Activated CD8-positive, alpha-beta T cell treated with anti-CD3 and anti-CD28 coated beads for 36 hours (primary cell): Measurements from ENCODE around the gene SRRM3. TPM values are rescaled to one million over a fixed set of nuclear protein-coding genes. Genes with fewer than 3 reads are reported as not detected.
"Not testable (repeated sequence)": the region's sequence is repeated elsewhere in the genome, so short reads cannot be mapped to it uniquely, and the experiment has no call there.

Source experiments
- ATAC-seq: fragments of 200-7000 bp; cut with Tn5 transposase; one replicate; pipeline ENCODE4 v1.10.0; 2021; ENCODE audit warnings: mild to moderate bottlenecking, moderate library complexity
- CTCF ChIA-PET: fragments of 350-600 bp; sonication (Branson Sonifier 250); formaldehyde crosslinking; loops from one replicate; lab custom pipeline; 2021; ENCODE audit warnings: antibody characterized with exemption; lab: Charles Lee
- POLR2A ChIA-PET: fragments of 350-600 bp; sonication (Branson Sonifier 250); formaldehyde crosslinking; loops from one replicate; lab custom pipeline; 2021; ENCODE audit warnings: antibody characterized with exemption; lab: Charles Lee
- DNase-seq: peaks from one replicate; pipeline ENCODE4 v3.0.0-alpha.2; 2020
- H3K27ac Mint-ChIP-seq: one replicate; pipeline ENCODE4 v1.8.0; 2021; ENCODE audit warnings: mild to moderate bottlenecking, mixed read lengths
- H3K27me3 Mint-ChIP-seq: one replicate; pipeline ENCODE4 v1.8.0; 2021; ENCODE audit warnings: mixed read lengths
- H3K36me3 Mint-ChIP-seq: one replicate; pipeline ENCODE4 v1.8.0; 2021; ENCODE audit warnings: low read depth, mixed read lengths
- H3K4me1 Mint-ChIP-seq: one replicate; pipeline ENCODE4 v1.8.0; 2021; ENCODE audit warnings: low read depth, mixed read lengths
- H3K4me3 Mint-ChIP-seq: one replicate; pipeline ENCODE4 v1.8.0; 2021; ENCODE audit warnings: mild to moderate bottlenecking, moderate library complexity, mixed read lengths
- H3K9me3 Mint-ChIP-seq: one replicate; pipeline ENCODE4 v1.8.0; 2021; ENCODE audit warnings: mixed read lengths
- intact Hi-C: fragments of 100-400 bp; cut with micrococcal nuclease; formaldehyde crosslinking; loops from one replicate; pipeline ENCODE4 v1.10.0; 2022
- total RNA-seq, 2 experiments: library from RNA; stranded (reverse); gene quantifications; one replicate each; pipeline ENCODE4 v1.2.3, GENCODE V29; 2021
- TF ChIP-seq, protein P1 (sequence below): fragments of 200-600 bp; IDR thresholded peaks from one replicate; pipeline ENCODE4 v1.8.0; 2022; ENCODE audit warnings: antibody characterized with exemption, mild to moderate bottlenecking

SRRM3 gene
- total RNA-seq, 2 experiments from 2014 or later = not detected

DNA sequence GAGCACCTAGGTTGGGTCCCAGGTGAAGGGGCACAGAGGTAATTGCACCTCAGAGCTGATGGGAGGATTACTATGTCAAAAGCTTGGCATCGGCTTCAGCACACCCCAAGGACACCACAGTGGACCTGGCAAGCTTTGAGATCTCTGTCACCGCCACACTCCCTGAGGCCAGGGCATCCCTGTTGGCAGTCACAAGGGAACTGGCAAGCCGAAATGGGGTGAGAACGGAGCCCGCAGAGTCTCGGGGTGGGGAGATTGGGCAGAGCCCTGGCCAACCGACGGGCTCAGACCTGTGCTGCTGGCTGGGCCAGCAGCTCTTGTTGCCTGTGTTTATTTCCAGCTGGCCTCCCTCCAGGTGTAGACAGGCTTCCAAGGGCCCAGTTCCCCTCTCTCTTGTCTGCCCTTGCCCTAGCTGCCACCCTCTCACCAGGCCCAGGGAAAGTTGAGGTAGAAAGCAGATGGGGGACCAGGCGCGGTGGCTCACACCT, 103.2 kb downstream of the SRRM3 start:
- Mint-ChIP-seq H3K36me3 (peaks cover 14% of the 10 kb centered on the region), H3K4me3 (peak overlapping the region; percentile 92), H3K4me1 (peaks cover 15% of the 10 kb centered on the region), H3K9me3 (no peaks in the 10 kb centered on the region), H3K27me3 (peaks cover 4% of the 10 kb centered on the region), H3K27ac (no peak overlapping the region)
- TF ChIP-seq, protein P1, sequence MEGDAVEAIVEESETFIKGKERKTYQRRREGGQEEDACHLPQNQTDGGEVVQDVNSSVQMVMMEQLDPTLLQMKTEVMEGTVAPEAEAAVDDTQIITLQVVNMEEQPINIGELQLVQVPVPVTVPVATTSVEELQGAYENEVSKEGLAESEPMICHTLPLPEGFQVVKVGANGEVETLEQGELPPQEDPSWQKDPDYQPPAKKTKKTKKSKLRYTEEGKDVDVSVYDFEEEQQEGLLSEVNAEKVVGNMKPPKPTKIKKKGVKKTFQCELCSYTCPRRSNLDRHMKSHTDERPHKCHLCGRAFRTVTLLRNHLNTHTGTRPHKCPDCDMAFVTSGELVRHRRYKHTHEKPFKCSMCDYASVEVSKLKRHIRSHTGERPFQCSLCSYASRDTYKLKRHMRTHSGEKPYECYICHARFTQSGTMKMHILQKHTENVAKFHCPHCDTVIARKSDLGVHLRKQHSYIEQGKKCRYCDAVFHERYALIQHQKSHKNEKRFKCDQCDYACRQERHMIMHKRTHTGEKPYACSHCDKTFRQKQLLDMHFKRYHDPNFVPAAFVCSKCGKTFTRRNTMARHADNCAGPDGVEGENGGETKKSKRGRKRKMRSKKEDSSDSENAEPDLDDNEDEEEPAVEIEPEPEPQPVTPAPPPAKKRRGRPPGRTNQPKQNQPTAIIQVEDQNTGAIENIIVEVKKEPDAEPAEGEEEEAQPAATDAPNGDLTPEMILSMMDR = no peak
- POLR2A ChIA-PET = interaction anchor here (0.5 to 1.5 kb wide), 3 partner anchors 9 to 20 kb away, joined by 3 read pairs; no protein-coding TSS in a partner anchor
- DNase-seq (no peak), ATAC-seq (no peak)
- CTCF ChIA-PET = interaction anchor here (0.8 to 8.3 kb wide), 4 partner anchors 9 to 128 kb away, joined by 3 to 55 read pairs (median 14); no protein-coding TSS in a partner anchor
- intact Hi-C loops = no loop called here

DNA sequence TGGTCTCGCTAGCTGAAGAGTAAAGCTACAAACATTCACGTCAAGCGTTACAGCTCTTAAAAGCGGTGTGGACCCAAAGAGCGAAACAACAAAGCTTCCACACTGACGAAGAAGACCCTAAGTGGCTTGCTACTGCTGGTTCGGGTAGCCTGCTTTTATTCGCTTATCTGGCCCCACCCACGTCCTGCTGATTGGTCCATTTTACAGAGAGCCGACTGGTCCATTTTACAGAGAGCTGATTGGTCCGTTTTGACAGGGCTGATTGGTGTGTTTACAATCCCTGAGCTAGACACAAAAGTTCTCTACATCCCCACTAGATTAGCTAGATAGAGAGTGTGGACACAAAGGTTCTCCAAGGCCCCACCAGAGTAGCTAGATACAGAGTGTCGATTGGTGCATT, 107.2 kb downstream of the SRRM3 start:
- H3K27ac Mint-ChIP-seq, H3K9me3 Mint-ChIP-seq, H3K4me3 Mint-ChIP-seq, H3K27me3 Mint-ChIP-seq, ATAC-seq, intact Hi-C loops, POLR2A ChIA-PET, H3K4me1 Mint-ChIP-seq: not testable (repeated sequence)
- CTCF ChIA-PET = interaction anchor here (1.6 kb wide), 1 partner anchor 17 kb away, joined by 13 read pairs; no protein-coding TSS in a partner anchor
- H3K36me3 Mint-ChIP-seq = peaks cover 11% of the 10 kb centered on the region
- peak; percentile 35 for DNase-seq

DNA sequence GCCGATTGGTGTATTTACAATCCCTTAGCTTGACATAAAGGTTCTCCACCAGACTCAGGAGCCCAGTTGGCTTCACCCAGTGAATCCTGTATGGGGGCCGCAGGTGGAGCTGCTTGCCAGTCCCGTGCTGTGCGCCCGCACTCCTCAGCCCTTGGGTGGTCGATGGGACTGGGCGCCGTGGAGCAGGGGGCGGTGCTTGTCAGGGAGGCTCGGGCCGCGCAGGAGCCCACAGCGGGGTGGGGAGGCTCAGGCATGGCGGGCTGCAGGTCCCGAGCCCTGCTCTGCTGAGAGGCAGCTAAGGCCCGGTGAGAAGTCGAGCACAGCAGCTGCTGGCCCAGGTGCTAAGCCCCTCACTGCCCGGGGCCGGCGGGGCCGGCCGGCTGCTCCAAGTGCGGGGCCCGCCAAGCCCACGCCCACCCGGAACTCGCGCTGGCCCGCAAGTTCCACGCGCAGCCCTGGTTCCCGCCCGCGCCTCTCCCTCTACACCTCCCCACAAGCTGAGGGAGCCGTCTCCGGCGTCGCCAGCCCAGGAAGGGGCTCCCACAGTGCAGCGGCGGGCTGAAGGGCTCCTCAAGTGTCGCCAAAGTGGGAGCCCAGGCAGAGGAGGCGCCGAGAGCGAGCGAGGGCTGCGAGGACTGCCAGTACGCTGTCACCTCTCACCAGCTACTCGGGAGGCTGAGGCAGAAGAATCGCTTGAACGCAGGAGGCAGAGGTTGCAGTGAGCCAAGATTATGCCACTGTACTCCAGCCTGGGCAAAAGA, 107.8 kb downstream of the SRRM3 start:
- POLR2A ChIA-PET, ATAC-seq, H3K36me3 Mint-ChIP-seq, H3K27me3 Mint-ChIP-seq, H3K9me3 Mint-ChIP-seq, H3K4me3 Mint-ChIP-seq, H3K4me1 Mint-ChIP-seq, intact Hi-C loops, DNase-seq, H3K27ac Mint-ChIP-seq: not testable (repeated sequence)
- CTCF ChIA-PET = interaction anchor here (1.6 to 3.1 kb wide), 2 partner anchors 18 to 132 kb away, joined by 13 to 14 read pairs; no protein-coding TSS in a partner anchor

DNA sequence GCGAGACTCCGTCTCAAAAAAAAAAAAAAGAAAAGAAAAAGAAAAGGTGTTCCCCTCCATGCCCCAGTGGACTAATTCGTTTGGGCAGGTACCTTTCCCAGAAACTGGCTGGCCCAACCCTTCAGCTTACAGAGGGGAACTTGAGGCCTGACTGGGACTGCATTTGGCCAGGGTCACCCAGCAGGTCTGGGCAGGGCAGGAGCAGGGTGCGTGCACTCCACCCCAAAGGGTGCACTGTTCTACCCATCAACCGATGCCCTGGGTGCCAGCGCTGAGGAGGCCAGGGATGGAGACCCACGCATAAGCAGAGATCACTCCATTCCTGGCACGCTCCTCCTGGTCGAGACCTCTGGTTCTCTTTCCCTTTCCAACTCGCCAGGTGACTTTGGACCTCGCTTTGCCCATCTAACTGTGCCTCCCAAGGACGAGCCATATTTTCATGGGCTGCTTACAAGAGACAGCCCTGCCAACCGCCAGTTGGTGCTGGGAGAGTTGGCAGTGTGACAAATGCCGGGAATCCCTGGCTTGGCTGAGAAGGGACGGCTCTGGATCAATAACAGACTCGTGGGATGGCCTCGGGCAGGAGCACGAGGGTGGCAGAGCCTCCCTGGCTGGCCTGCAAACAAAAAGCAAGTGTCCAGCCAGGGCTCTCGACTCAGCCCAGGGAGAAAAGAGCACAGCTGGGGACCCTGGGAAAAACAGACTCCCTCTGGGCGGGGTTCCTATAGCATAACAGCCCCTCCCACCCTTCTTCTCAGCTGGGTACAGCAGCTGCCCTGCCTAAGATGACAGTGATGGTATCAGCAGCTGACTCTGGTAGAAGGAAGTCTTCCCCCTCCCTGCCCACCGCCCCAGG, 108.6 kb downstream of the SRRM3 start:
- POLR2A ChIA-PET = no interaction called here
- Mint-ChIP-seq H3K27ac (no peak overlapping the region), H3K36me3 (no peaks in the 10 kb centered on the region), H3K4me3 (no peak overlapping the region), H3K27me3 (no peaks in the 10 kb centered on the region), H3K4me1 (peaks cover 4% of the 10 kb centered on the region), H3K9me3 (no peaks in the 10 kb centered on the region)
- TF ChIP-seq, protein P1 = no peak
- no peak for ATAC-seq
- CTCF ChIA-PET = interaction anchor here (2.8 to 3.1 kb wide), 2 partner anchors 18 to 133 kb away, joined by 14 to 19 read pairs; no protein-coding TSS in a partner anchor
- DNase-seq = no peak
- intact Hi-C loops = no loop called here

DNA sequence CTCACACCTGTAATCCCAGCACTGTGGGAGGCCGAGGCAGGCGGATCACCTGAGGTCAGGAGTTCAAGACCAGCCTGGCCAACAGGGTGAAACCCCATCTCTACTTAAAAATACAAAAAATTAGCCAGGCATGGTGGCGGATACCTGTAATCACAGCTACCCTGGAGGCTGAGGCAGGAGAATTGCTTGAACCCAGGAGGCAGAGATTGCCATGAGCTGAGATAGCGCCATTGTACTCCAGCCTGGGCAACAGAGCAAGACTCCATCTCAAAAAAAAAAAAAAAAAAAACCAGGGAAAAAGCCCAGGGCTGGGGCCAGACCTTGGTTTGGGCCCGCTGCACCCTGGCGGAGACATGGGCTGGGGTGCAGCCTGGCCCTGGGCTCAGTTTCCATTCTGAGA, 110.1 kb downstream of the SRRM3 start:
- H3K27ac Mint-ChIP-seq, H3K4me1 Mint-ChIP-seq, intact Hi-C loops, H3K27me3 Mint-ChIP-seq, DNase-seq, H3K9me3 Mint-ChIP-seq, H3K36me3 Mint-ChIP-seq, H3K4me3 Mint-ChIP-seq, ATAC-seq: not testable (repeated sequence)
- CTCF ChIA-PET = interaction anchor here (1.1 to 4.6 kb wide), 5 partner anchors 9 to 134 kb away, joined by 3 to 55 read pairs (median 14); partner anchors contain the start of gene HSPB1
- POLR2A ChIA-PET = interaction anchor here (1.6 kb wide), 1 partner anchor 14 kb away, joined by 3 read pairs; no protein-coding TSS in a partner anchor
